H1 (cell line): ENCODE data around the gene PTPRT. TPM values are rescaled to one million over a fixed set of nuclear protein-coding genes. Genes with fewer than 3 reads are reported as not detected.

Experiments used
- CTCF ChIA-PET: fragments of 300-600 bp; sonication (Branson Sonifier 250); formaldehyde crosslinking; loops from one replicate; lab custom pipeline; 2021; ENCODE audit not compliant: partially characterized antibody; lab: Charles Lee
- POLR2A ChIA-PET: fragments of 300-600 bp; sonication (Branson Sonifier 250); formaldehyde crosslinking; loops from one replicate; lab custom pipeline; 2021; ENCODE audit warnings: inconsistent platforms; ENCODE audit not compliant: partially characterized antibody; lab: Charles Lee
- DNase-seq, 2 experiments: peaks; one replicate each; pipeline versions ENCODE4 v3.0.0 to v3.0.0-alpha.2; 2010 to 2022; ENCODE audit warnings: low spot score in 2 of 2, low read depth in 1 of 2, mixed read lengths in 1 of 2
- FAIRE-seq: peaks from 2 replicates; lab custom pipeline; 2011; peaks lifted over from hg19 to GRCh38; lab: Jason Lieb, UNC
- H2AFZ ChIP-seq: 2 replicates; pipeline ENCODE4 v1.8.1; 2012; ENCODE audit warnings: low read length, inconsistent platforms
- H2AK5ac ChIP-seq: 2 replicates; pipeline ENCODE4 v1.6.1; 2013; ENCODE audit warnings: low read depth, low read length
- H2BK120ac ChIP-seq: replicated peaks from 2 replicates; pipeline ENCODE3; 2013; ENCODE audit warnings: low read depth, low read length, inconsistent platforms
- H2BK12ac ChIP-seq: 2 replicates; pipeline ENCODE4 v1.6.1; 2013; ENCODE audit warnings: low read depth, low read length
- H2BK15ac ChIP-seq: 2 replicates; pipeline ENCODE4 v1.6.1; 2013; ENCODE audit warnings: low read length
- H2BK20ac ChIP-seq: 2 replicates; pipeline ENCODE4 v1.6.1; 2013; ENCODE audit warnings: low read length
- H2BK5ac ChIP-seq: 2 replicates; pipeline ENCODE4 v1.6.1; 2013; ENCODE audit warnings: low read depth, low read length
- H3K14ac ChIP-seq: 2 replicates; pipeline ENCODE4 v1.6.1; 2013; ENCODE audit warnings: inconsistent platforms; ENCODE audit not compliant: insufficient read length
- H3K18ac ChIP-seq: 2 replicates; pipeline ENCODE4 v1.6.1; 2013; ENCODE audit warnings: low read length; ENCODE audit errors: extremely low read depth
- H3K23ac ChIP-seq: 2 replicates; pipeline ENCODE4 v1.6.1; 2013; ENCODE audit warnings: inconsistent platforms; ENCODE audit not compliant: insufficient read length
- H3K23me2 ChIP-seq: 2 replicates; pipeline ENCODE4 v1.6.1; 2013; ENCODE audit warnings: low read depth, low read length
- H3K27ac ChIP-seq: 2 replicates; pipeline ENCODE4 v1.6.1; 2011; ENCODE audit warnings: low read depth, low read length, inconsistent platforms
- H3K27me3 ChIP-seq, 4 experiments: replicated peaks in 1 of 4; 1 replicate in 1 of 4; 2 replicates in 3 of 4; pipeline versions ENCODE4 v1.6.1 to v1.8.1; 2011 to 2013; ENCODE audit warnings: low read length in 3 of 4, mild to moderate bottlenecking in 3 of 4, inconsistent platforms in 2 of 4, mixed read lengths in 2 of 4, moderate library complexity in 1 of 4; ENCODE audit not compliant: control insufficient read depth in 3 of 4, insufficient read depth in 3 of 4; ENCODE audit errors: extremely low read depth in 1 of 4
- H3K36me3 ChIP-seq, 4 experiments: 2 replicates each; pipeline versions ENCODE4 v1.6.1 to v1.8.1; 2011 to 2013; ENCODE audit warnings: mild to moderate bottlenecking in 4 of 4, low read length in 3 of 4, moderate library complexity in 2 of 4, control low read depth in 1 of 4, inconsistent platforms in 1 of 4; ENCODE audit not compliant: insufficient read depth in 4 of 4, control insufficient read depth in 2 of 4
- H3K4ac ChIP-seq: replicated peaks from 2 replicates; pipeline ENCODE3; 2013; ENCODE audit warnings: low read length, low read depth, mixed read lengths, inconsistent platforms; ENCODE audit not compliant: insufficient read length
- H3K4me1 ChIP-seq, 4 experiments: replicated peaks in 1 of 4; 1 replicate in 1 of 4; 2 replicates in 3 of 4; pipeline versions ENCODE4 v1.6.1 to v1.8.1; 2011 to 2013; ENCODE audit warnings: low read length in 3 of 4, inconsistent platforms in 2 of 4, mixed read lengths in 1 of 4; ENCODE audit not compliant: insufficient read depth in 4 of 4, control insufficient read depth in 3 of 4
- H3K4me2 ChIP-seq, 2 experiments: 2 replicates each; pipeline versions ENCODE4 v1.6.1 to v1.8.1; 2011 to 2013; ENCODE audit warnings: low read depth in 2 of 2, low read length in 2 of 2, control low read depth in 1 of 2, inconsistent platforms in 1 of 2, mild to moderate bottlenecking in 1 of 2; ENCODE audit not compliant: insufficient read depth in 1 of 2
- H3K4me3 ChIP-seq, 4 experiments: fragments of 200-600, 300-600 bp in 1 of 4; sonication (generic), shearing (Covaris generic), sonication (Bioruptor Twin) in 1 of 4; 2 replicates each; pipeline versions ENCODE4 v1.5.1 to v1.8.1; 2011 to 2016; ENCODE audit warnings: low read length in 4 of 4, low read depth in 3 of 4, control low read depth in 2 of 4, inconsistent platforms in 2 of 4, mild to moderate bottlenecking in 2 of 4, mixed read lengths in 1 of 4, moderate library complexity in 1 of 4; ENCODE audit not compliant: insufficient read depth in 2 of 4; ENCODE audit errors: extremely low read depth in 1 of 4
- H3K56ac ChIP-seq: replicated peaks from 2 replicates; pipeline ENCODE3; 2013; ENCODE audit warnings: low read depth, mild to moderate bottlenecking, mixed read lengths, low read length, inconsistent platforms; ENCODE audit not compliant: insufficient read length
- H3K79me1 ChIP-seq: 2 replicates; pipeline ENCODE4 v1.6.1; 2013; ENCODE audit warnings: low read depth, low read length, control low read depth
- H3K79me2 ChIP-seq, 2 experiments: 2 replicates each; pipeline versions ENCODE4 v1.6.1 to v1.8.1; 2012 to 2013; ENCODE audit warnings: low read length in 2 of 2, mild to moderate bottlenecking in 2 of 2, inconsistent platforms in 1 of 2; ENCODE audit not compliant: insufficient read depth in 2 of 2, control insufficient read depth in 1 of 2
- H3K9ac ChIP-seq, 4 experiments: replicated peaks in 1 of 4; 1 replicate in 1 of 4; 2 replicates in 3 of 4; pipeline versions ENCODE4 v1.6.1 to v1.8.1; 2011 to 2013; ENCODE audit warnings: low read depth in 3 of 4, low read length in 3 of 4, control low read depth in 2 of 4, mild to moderate bottlenecking in 2 of 4, moderate library complexity in 2 of 4, inconsistent platforms in 1 of 4; ENCODE audit errors: extremely low read depth in 1 of 4
- H3K9me3 ChIP-seq, 2 experiments: 2 replicates each; pipeline versions ENCODE4 v1.6.1 to v1.8.1; 2012 to 2013; ENCODE audit warnings: mild to moderate bottlenecking in 2 of 2, moderate library complexity in 2 of 2, control low read depth in 1 of 2, inconsistent platforms in 1 of 2, low read depth in 1 of 2, low read length in 1 of 2, mixed read lengths in 1 of 2; ENCODE audit not compliant: insufficient read depth in 2 of 2
- H4K20me1 ChIP-seq, 2 experiments: replicated peaks in 1 of 2; 2 replicates each; pipeline versions ENCODE3 to v1.8.1; 2011 to 2013; ENCODE audit warnings: inconsistent platforms in 2 of 2, low read length in 2 of 2, mild to moderate bottlenecking in 1 of 2; ENCODE audit not compliant: insufficient read depth in 2 of 2, control insufficient read depth in 1 of 2
- H4K5ac ChIP-seq: 2 replicates; pipeline ENCODE4 v1.6.1; 2013; ENCODE audit warnings: low read length, low read depth, mixed read lengths, inconsistent platforms; ENCODE audit not compliant: insufficient read length
- H4K8ac ChIP-seq: 2 replicates; pipeline ENCODE4 v1.8.0; 2013; ENCODE audit warnings: mild to moderate bottlenecking, moderate library complexity, low read length, inconsistent platforms; ENCODE audit not compliant: insufficient read depth; ENCODE audit errors: extremely low read depth
- H4K91ac ChIP-seq: replicated peaks from 2 replicates; pipeline ENCODE3; 2013; ENCODE audit warnings: low read length, mixed read lengths, inconsistent platforms; ENCODE audit not compliant: insufficient read length
- EZH2 ChIP-seq: fragments of 200-600 bp; sonication (generic); IDR thresholded peaks from 2 replicates; pipeline ENCODE4 v1.7.1; 2012; ENCODE audit warnings: low read depth, mild to moderate bottlenecking, moderate library complexity, low read length, inconsistent platforms; ENCODE audit not compliant: severe bottlenecking
- HDAC6 ChIP-seq: IDR thresholded peaks from one replicate; pipeline ENCODE4 v1.7.1; 2012; ENCODE audit warnings: low read depth, mild to moderate bottlenecking, inconsistent platforms, low read length, moderate library complexity
- KDM1A ChIP-seq: fragments of 200-600, 300-600 bp; sonication (generic); IDR thresholded peaks from 2 replicates; pipeline ENCODE4 v1.7.1; 2016; ENCODE audit warnings: mild to moderate bottlenecking, low read length, borderline replicate concordance
- SUZ12 ChIP-seq: fragments of 200-600 bp; sonication (generic); IDR thresholded peaks from 2 replicates; pipeline ENCODE4 v1.6.1; 2012; ENCODE audit warnings: mild to moderate bottlenecking, inconsistent platforms, low read length, moderate library complexity, mixed read lengths
- WGBS, 2 experiments: shearing (Covaris generic) in 1 of 2; methylation state at CpG; one replicate each; pipeline versions ENCODE4 v1.1.6 to v1.1.7; 2013 to 2015; ENCODE audit warnings: low lambda C conversion rate in 2 of 2, mixed read lengths in 2 of 2, inconsistent platforms in 1 of 2, low coverage in 1 of 2, missing lambda C conversion rate in 1 of 2; ENCODE audit not compliant: insufficient replicate concordance in 2 of 2, insufficient coverage in 1 of 2, insufficient read length in 1 of 2; ENCODE audit errors: extremely low coverage in 1 of 2, missing lambda C conversion rate in 1 of 2; 5-methylcytosine and 5-hydroxymethylcytosine counted together
- polyA plus RNA-seq, 7 experiments: library from polyadenylated mRNA; depleted of rRNA in 3 of 7; stranded (reverse) in 5 of 7; unstranded in 2 of 7; fragments of >200 nt in 5 of 7; fragments of 200-250 nt in 2 of 7; gene quantifications; 1 replicate in 5 of 7; 2 replicates in 1 of 7; 4 replicates in 1 of 7; pipeline versions ENCODE4 v1.2.1 to v1.2.3, GENCODE V29; 2011 to 2013; ENCODE audit warnings: missing spikeins in 2 of 7, mixed read lengths in 2 of 7
- total RNA-seq: library from RNA; stranded (reverse); fragmentation: NEBNext Ultra II Directional; extraction: Animal tissue kit (Norgen Biotek cat#: 25700); gene quantifications from 2 replicates; pipeline ENCODE4 v1.2.1, GENCODE V29; 2021

The PTPRT gene
- total and polyA plus RNA-seq, 2 of the 8 experiments (the other 6 are each of a cell fraction or from before 2014, with no cell fraction given): 0.33 to 1.8 TPM

- H3K79me2 ChIP-seq: no peaks in the 10 kb centered on the region
- no peak overlapping the region for H2BK15ac ChIP-seq
- no peak for TF ChIP-seq EZH2
- TF ChIP-seq HDAC6: no peak
- TF ChIP-seq KDM1A: no peak
- TF ChIP-seq SUZ12: no peak
- H2AFZ ChIP-seq: no peak overlapping the region
- H4K5ac ChIP-seq: no peak overlapping the region
- no peaks in the 10 kb centered on the region for H3K23me2 ChIP-seq
- no peak overlapping the region for H2BK5ac ChIP-seq
- 92% methylated on average over 3 of the region's 3 CpGs; no CpG with 5 or more reads in 1 of the 2 experiments for WGBS, 2 experiments
- H3K27me3 ChIP-seq: no peaks in the 10 kb centered on the region; a peak in 2 of 7 replicates
- no peak overlapping the region for H3K14ac ChIP-seq
- no peak for DNase-seq
- no peaks in the 10 kb centered on the region for H3K79me1 ChIP-seq
- no peaks in the 10 kb centered on the region for H3K36me3 ChIP-seq
- no peak overlapping the region for H3K18ac ChIP-seq
- no peak overlapping the region for H2BK20ac ChIP-seq
- H2AK5ac ChIP-seq: no peak overlapping the region
- H3K9me3 ChIP-seq: no peaks in the 10 kb centered on the region
- H3K9ac ChIP-seq: no peak overlapping the region
- H3K4me3 ChIP-seq: no peak overlapping the region; a peak in 1 of 8 replicates
- H3K4me2 ChIP-seq: no peak overlapping the region
- ChIA-PET CTCF (interaction anchor here (0.7 to 2.0 kb wide), 8 partner anchors 21 to 450 kb away, joined by 3 to 6 read pairs (median 4); no protein-coding TSS in a partner anchor), POLR2A (interaction anchor here (0.7 kb wide), 1 partner anchor 13 kb away, joined by 3 read pairs; no protein-coding TSS in a partner anchor)
- no peak for FAIRE-seq
- no peaks in the 10 kb centered on the region for H4K20me1 ChIP-seq
- H2BK12ac ChIP-seq: no peak overlapping the region
- H3K4ac ChIP-seq: no peak overlapping the region
- no peak overlapping the region for H3K56ac ChIP-seq
- H4K91ac ChIP-seq: no peak overlapping the region
- no peak overlapping the region for H3K23ac ChIP-seq
- no peak overlapping the region for H2BK120ac ChIP-seq
- no peak overlapping the region for H4K8ac ChIP-seq
- H3K27ac ChIP-seq: no peak overlapping the region
- H3K4me1 ChIP-seq: peaks cover 0 to 3% (median 0%) of the 10 kb centered on the region in 4 experiments; a peak in 2 of 7 replicates
Measured at GRCh38 chr20:42159808-42160207, 1029.9 kb downstream of the PTPRT start.
